ENCODE results near the gene IREB2. TPM values are rescaled to one million over a fixed set of nuclear protein-coding genes. Genes with fewer than 3 reads are reported as not detected.
A peak's percentile ranks its signal among the peaks of the same experiment; 100 is the strongest.
"Not testable (repeated sequence)": the region's sequence is repeated elsewhere in the genome, so short reads cannot be mapped to it uniquely, and the experiment has no call there.

Gene IREB2
- total and polyA plus RNA-seq, 2 donors (not counting 3 experiments of a cell fraction or from before 2014, with no cell fraction given) = 12.7 to 51.4 TPM

- peak overlapping the region; percentile 92 for H3K27ac ChIP-seq (ENCODE audit: insufficient read depth, low read depth, low read length)
- peak overlapping the region; percentile 92 for H2AFZ ChIP-seq (ENCODE audit: low read depth, low read length)
- FAIRE-seq; H4K20me1 ChIP-seq (replicated peaks; ENCODE audit: control insufficient read depth, extremely low read depth, insufficient read depth, low read length); dilution Hi-C loops (cut with MboI; ENCODE audit: extremely low pct_ligation_motif_present, low sequenced_read_pairs); H3K9me3 ChIP-seq (replicated peaks; ENCODE audit: control insufficient read depth, insufficient read depth, low read length); H3K9me1 ChIP-seq (replicated peaks; ENCODE audit: control insufficient read depth, extremely low read depth, insufficient read depth, low read length); H3K36me3 ChIP-seq (ENCODE audit: control insufficient read depth in 2 of 2, extremely low read depth in 1 of 2, insufficient read depth in 2 of 2, low read length in 2 of 2); H3K27me3 ChIP-seq (ENCODE audit: control insufficient read depth in 2 of 2, insufficient read depth in 2 of 2, low read length in 2 of 2); DNase-seq (ENCODE audit: low read depth, low spot score): not testable (repeated sequence)
- intact Hi-C loops (cut with micrococcal nuclease) = loop anchor here (1.0 kb wide), 3 partner anchors 26 to 101 kb away; partner anchors contain the start of genes CHRNA5, HYKK and IREB2
- H3K4me2 ChIP-seq (ENCODE audit: insufficient read depth, low read length) = peak overlapping the region; percentile 71
- ChIA-PET POLR2A (interaction anchor here (1.4 to 1.5 kb wide), 3 partner anchors 25 to 102 kb away, joined by 3 to 7 read pairs (median 4); partner anchors contain the start of genes CHRNA5 and IREB2), CTCF (interaction anchor here (1.2 to 2.2 kb wide), 2 partner anchors 26 to 431 kb away, joined by 3 to 27 read pairs; partner anchors contain the start of gene CHRNA5)
- peak; percentile 1 for TF ChIP-seq JUN (IDR thresholded peaks at IDR 0.05; ENCODE audit: borderline replicate concordance, insufficient read depth, insufficient read length, low read depth)
- peaks cover 13% of the 10 kb centered on the region for H3K4me1 ChIP-seq (ENCODE audit: control insufficient read depth, extremely low read depth, insufficient read depth, low read length)
- peaks cover 25% of the 10 kb centered on the region for H3K79me2 ChIP-seq (ENCODE audit: control insufficient read depth, insufficient read depth, low read length)
- H3K9ac ChIP-seq (replicated peaks; ENCODE audit: extremely low read depth, insufficient read depth, low read length) = peak overlapping the region; percentile 98
- H3K4me3 ChIP-seq (replicated peaks in 1 of 3; ENCODE audit: insufficient read depth in 1 of 3, low read depth in 1 of 3, low read length in 3 of 3) = peak overlapping the region; percentile 67 to 96 (median 88)
- TSS peak; percentile 87 for BruUV-seq (replicated peaks)
These were observed 101.6 kb downstream of the IREB2 start for GRCh38 chr15:78539464-78540140.

GRCh38 chr15:78540141-78540870 is 102.3 kb downstream of the IREB2 start, which contains the start of gene PSMA4:
PSMA4 (plus strand) TSS chr15:78540444; CDS start chr15:78541928, 1,484 bp downstream.
- DNase-seq (ENCODE audit: low read depth, low spot score) (peak; percentile 92), FAIRE-seq (peak; percentile 85)
- Histone ChIP-seq H3K27ac (ENCODE audit: insufficient read depth, low read depth, low read length) (peak within 1 kb of the TSS; percentile 92), H3K4me1 (ENCODE audit: control insufficient read depth, extremely low read depth, insufficient read depth, low read length) (peaks cover 13% of the 10 kb centered on the region), H3K9ac (replicated peaks; ENCODE audit: extremely low read depth, insufficient read depth, low read length) (peak within 1 kb of the TSS; percentile 98), H3K79me2 (ENCODE audit: control insufficient read depth, insufficient read depth, low read length) (peaks cover 25% of the 10 kb centered on the region), H4K20me1 (replicated peaks; ENCODE audit: control insufficient read depth, extremely low read depth, insufficient read depth, low read length) (no peaks in the 10 kb centered on the region), H3K9me3 (replicated peaks; ENCODE audit: control insufficient read depth, insufficient read depth, low read length) (no peaks in the 10 kb centered on the region), H2AFZ (ENCODE audit: low read depth, low read length) (peak within 1 kb of the TSS; percentile 92), H3K9me1 (replicated peaks; ENCODE audit: control insufficient read depth, extremely low read depth, insufficient read depth, low read length) (no peaks in the 10 kb centered on the region), H3K27me3 (ENCODE audit: control insufficient read depth in 2 of 2, insufficient read depth in 2 of 2, low read length in 2 of 2) (no peaks in the 10 kb centered on the region), H3K4me3 (replicated peaks in 1 of 3; ENCODE audit: insufficient read depth in 1 of 3, low read depth in 1 of 3, low read length in 3 of 3) (peak within 1 kb of the TSS; percentile 67 to 96 (median 88)), H3K4me2 (ENCODE audit: insufficient read depth, low read length) (peak within 1 kb of the TSS; percentile 87), H3K36me3 (ENCODE audit: control insufficient read depth in 2 of 2, extremely low read depth in 1 of 2, insufficient read depth in 2 of 2, low read length in 2 of 2) (peaks cover 2 to 10% of the 10 kb centered on the region in 2 experiments)
- TF ChIP-seq CTCF (IDR thresholded peaks at IDR 0.05; ENCODE audit: extremely low read depth in 1 of 2, insufficient read depth in 1 of 2, low read depth in 1 of 2, low read length in 2 of 2) (peak in 1 of 2 donors; percentile 29), POLR2AphosphoS5 (IDR thresholded peaks at IDR 0.05; ENCODE audit: insufficient read depth, low read depth, low read length) (peak; percentile 87), GATA2 (IDR thresholded peaks at IDR 0.05; ENCODE audit: insufficient read depth, insufficient read length, low read depth, low read length) (no peak), EZH2 (IDR thresholded peaks at IDR 0.05; ENCODE audit: borderline replicate concordance, low read depth, low read length, severe bottlenecking) (no peak), MAX (IDR thresholded peaks at IDR 0.05; ENCODE audit: insufficient read depth, insufficient read length) (no peak)
- dilution Hi-C loops (cut with MboI; ENCODE audit: extremely low pct_ligation_motif_present, low sequenced_read_pairs) = no loop called here
- POLR2A ChIA-PET = interaction anchor here (1.4 to 1.5 kb wide), 3 partner anchors 25 to 103 kb away, joined by 3 to 7 read pairs (median 4); partner anchors contain the start of genes CHRNA5 and IREB2
- CTCF ChIA-PET = interaction anchor here (0.9 to 2.2 kb wide), 6 partner anchors 10 to 432 kb away, joined by 3 to 27 read pairs (median 4); partner anchors contain the start of gene CHRNA5
- intact Hi-C loops (cut with micrococcal nuclease) = loop anchor here (1.0 kb wide), 3 partner anchors 25 to 102 kb away; partner anchors contain the start of genes CHRNA5, HYKK and IREB2
- BruUV-seq (replicated peaks) = no TSS peak

All from endothelial cell of umbilical vein (primary cell).